H9 (cell line): ENCODE data around the gene ATXN10. TPM values are rescaled to one million over a fixed set of nuclear protein-coding genes. Genes with fewer than 3 reads are reported as not detected.

ENCODE experiments used
- DNase-seq: peaks from one replicate; pipeline ENCODE4 v3.0.0-alpha.2; 2017
- H2AFZ ChIP-seq: one replicate; pipeline ENCODE4 v1.6.1; 2013; ENCODE audit warnings: mild to moderate bottlenecking, low read length, control low read depth, moderate library complexity
- H2AK5ac ChIP-seq: 2 replicates; pipeline ENCODE4 v1.6.1; 2013; ENCODE audit warnings: low read length, control low read depth, mixed read lengths; ENCODE audit not compliant: insufficient read length
- H2BK120ac ChIP-seq: one replicate; pipeline ENCODE4 v1.6.1; 2013; ENCODE audit warnings: low read depth, mild to moderate bottlenecking, low read length, control low read depth, inconsistent platforms; ENCODE audit not compliant: poor library complexity, severe bottlenecking
- H2BK12ac ChIP-seq: 2 replicates; pipeline ENCODE4 v1.6.1; 2013; ENCODE audit warnings: low read length, control low read depth, mixed read lengths, low read depth; ENCODE audit not compliant: insufficient read length
- H2BK15ac ChIP-seq: 2 replicates; pipeline ENCODE4 v1.6.1; 2013; ENCODE audit warnings: low read depth, low read length, control low read depth
- H2BK20ac ChIP-seq: one replicate; pipeline ENCODE4 v1.6.1; 2013; ENCODE audit warnings: low read depth, mild to moderate bottlenecking, low read length, control low read depth, inconsistent platforms; ENCODE audit not compliant: poor library complexity, severe bottlenecking
- H2BK5ac ChIP-seq: 2 replicates; pipeline ENCODE4 v1.6.1; 2013; ENCODE audit warnings: low read length, control low read depth, mixed read lengths; ENCODE audit not compliant: insufficient read length
- H3K14ac ChIP-seq: 2 replicates; pipeline ENCODE4 v1.6.1; 2013; ENCODE audit warnings: low read length, control low read depth; ENCODE audit not compliant: insufficient read depth
- H3K18ac ChIP-seq: 2 replicates; pipeline ENCODE4 v1.6.1; 2013; ENCODE audit warnings: low read depth, mild to moderate bottlenecking, mixed read lengths, low read length, control low read depth; ENCODE audit not compliant: insufficient read length
- H3K23ac ChIP-seq: 2 replicates; pipeline ENCODE4 v1.6.1; 2013; ENCODE audit warnings: low read length, control low read depth, mixed read lengths, low read depth; ENCODE audit not compliant: insufficient read length
- H3K23me2 ChIP-seq: 2 replicates; pipeline ENCODE4 v1.6.1; 2013; ENCODE audit warnings: low read depth, mild to moderate bottlenecking, mixed read lengths, low read length, control low read depth; ENCODE audit not compliant: insufficient read length, poor library complexity, severe bottlenecking
- H3K27ac ChIP-seq: 2 replicates; pipeline ENCODE4 v1.5.1; 2013; ENCODE audit warnings: low read length, control low read depth, mixed read lengths, low read depth; ENCODE audit not compliant: insufficient read length
- H3K27me3 ChIP-seq: 2 replicates; pipeline ENCODE4 v1.6.1; 2013; ENCODE audit warnings: low read length, control low read depth, inconsistent platforms; ENCODE audit not compliant: insufficient read depth
- H3K4ac ChIP-seq: 2 replicates; pipeline ENCODE4 v1.6.1; 2013; ENCODE audit warnings: low read depth, mild to moderate bottlenecking, control low read depth, inconsistent platforms, low read length, moderate library complexity
- H3K4me1 ChIP-seq: 2 replicates; pipeline ENCODE4 v1.6.1; 2013; ENCODE audit warnings: low read length, control low read depth, inconsistent platforms; ENCODE audit not compliant: insufficient read depth
- H3K4me2 ChIP-seq: 2 replicates; pipeline ENCODE4 v1.6.1; 2013; ENCODE audit warnings: low read length, control low read depth, mixed read lengths; ENCODE audit not compliant: insufficient read length, insufficient read depth
- H3K56ac ChIP-seq: 2 replicates; pipeline ENCODE4 v1.6.1; 2013; ENCODE audit warnings: low read depth, mild to moderate bottlenecking, mixed read lengths, low read length, control low read depth; ENCODE audit not compliant: insufficient read length
- H3K79me1 ChIP-seq: 2 replicates; pipeline ENCODE4 v1.6.1; 2013; ENCODE audit warnings: low read depth, mild to moderate bottlenecking, moderate library complexity, low read length, control low read depth, inconsistent platforms; ENCODE audit not compliant: insufficient read depth, poor library complexity, severe bottlenecking
- H3K79me2 ChIP-seq: 2 replicates; pipeline ENCODE4 v1.6.1; 2013; ENCODE audit warnings: low read length, control low read depth, inconsistent platforms; ENCODE audit not compliant: insufficient read depth
- H3K9ac ChIP-seq: 2 replicates; pipeline ENCODE4 v1.6.1; 2013; ENCODE audit warnings: low read length, control low read depth, mixed read lengths; ENCODE audit not compliant: insufficient read length; ENCODE audit errors: extremely low read depth
- H3K9me3 ChIP-seq: one replicate; pipeline ENCODE4 v1.6.1; 2013; ENCODE audit warnings: low read depth, low read length, inconsistent platforms; ENCODE audit not compliant: control insufficient read depth
- H3T11ph ChIP-seq: one replicate; pipeline ENCODE4 v1.6.1; 2013; ENCODE audit warnings: mild to moderate bottlenecking, low read length, control low read depth, inconsistent platforms
- H4K20me1 ChIP-seq: one replicate; pipeline ENCODE4 v1.6.1; 2013; ENCODE audit not compliant: control insufficient read depth, insufficient read length, insufficient read depth
- H4K5ac ChIP-seq: 2 replicates; pipeline ENCODE4 v1.6.1; 2013; ENCODE audit warnings: low read depth, mild to moderate bottlenecking, mixed read lengths, low read length, control low read depth; ENCODE audit not compliant: insufficient read length
- H4K8ac ChIP-seq: replicated peaks from 2 replicates; pipeline ENCODE4 v1.6.1; 2013; ENCODE audit warnings: low read length, control low read depth, mixed read lengths, low read depth; ENCODE audit not compliant: insufficient read length
- H4K91ac ChIP-seq: 2 replicates; pipeline ENCODE4 v1.6.1; 2013; ENCODE audit warnings: low read depth, mild to moderate bottlenecking, moderate library complexity, mixed read lengths, low read length, control low read depth; ENCODE audit not compliant: insufficient read length
- H3K27ac Mint-ChIP-seq, 3 experiments: 2 replicates in 2 of 3; 3 replicates in 1 of 3; pipeline ENCODE4 v1.8.0; 2020 to 2021; ENCODE audit warnings: mixed read lengths in 3 of 3, mild to moderate bottlenecking in 1 of 3, moderate library complexity in 1 of 3
- H3K27me3 Mint-ChIP-seq: 2 replicates; pipeline ENCODE4 v1.8.0; 2021; ENCODE audit warnings: low read depth, mild to moderate bottlenecking, moderate library complexity, mixed read lengths
- H3K36me3 Mint-ChIP-seq, 3 experiments: 2 replicates in 2 of 3; 3 replicates in 1 of 3; pipeline ENCODE4 v1.8.0; 2020 to 2021; ENCODE audit warnings: low read depth in 3 of 3, mixed read lengths in 3 of 3; ENCODE audit not compliant: insufficient read depth in 1 of 3
- H3K4me1 Mint-ChIP-seq, 2 experiments: 2 replicates each; pipeline ENCODE4 v1.8.0; 2020; ENCODE audit warnings: mixed read lengths in 2 of 2
- H3K4me3 Mint-ChIP-seq, 2 experiments: 2 replicates in 1 of 2; 3 replicates in 1 of 2; pipeline ENCODE4 v1.8.0; 2020 to 2021; ENCODE audit warnings: mild to moderate bottlenecking in 2 of 2, mixed read lengths in 2 of 2, moderate library complexity in 1 of 2
- H3K9me3 Mint-ChIP-seq, 2 experiments: 2 replicates in 1 of 2; 3 replicates in 1 of 2; pipeline ENCODE4 v1.8.0; 2020; ENCODE audit warnings: mild to moderate bottlenecking in 2 of 2, mixed read lengths in 2 of 2, moderate library complexity in 1 of 2
- WGBS: extraction: QIAGEN DNeasy Blood & Tissue Kit; methylation state at CpG from one replicate; pipeline ENCODE4 v1.1.7; 2013; ENCODE audit warnings: missing lambda C conversion rate, low lambda C conversion rate, mixed read lengths; ENCODE audit not compliant: insufficient read length; ENCODE audit errors: extremely low coverage; 5-methylcytosine and 5-hydroxymethylcytosine counted together
- total RNA-seq: library from RNA; stranded (reverse); gene quantifications from 2 replicates; pipeline ENCODE4 v1.2.1, GENCODE V29; 2021
- TF ChIP-seq, protein P1 (sequence below): fragments of 200-600 bp; sonication (generic); conservative IDR thresholded peaks from 3 replicates; pipeline ENCODE4 v1.8.0; 2021; ENCODE audit warnings: antibody characterized with exemption, mild to moderate bottlenecking

ATXN10 gene
- total RNA-seq, 1 experiment from 2014 or later: 210 TPM

DNA sequence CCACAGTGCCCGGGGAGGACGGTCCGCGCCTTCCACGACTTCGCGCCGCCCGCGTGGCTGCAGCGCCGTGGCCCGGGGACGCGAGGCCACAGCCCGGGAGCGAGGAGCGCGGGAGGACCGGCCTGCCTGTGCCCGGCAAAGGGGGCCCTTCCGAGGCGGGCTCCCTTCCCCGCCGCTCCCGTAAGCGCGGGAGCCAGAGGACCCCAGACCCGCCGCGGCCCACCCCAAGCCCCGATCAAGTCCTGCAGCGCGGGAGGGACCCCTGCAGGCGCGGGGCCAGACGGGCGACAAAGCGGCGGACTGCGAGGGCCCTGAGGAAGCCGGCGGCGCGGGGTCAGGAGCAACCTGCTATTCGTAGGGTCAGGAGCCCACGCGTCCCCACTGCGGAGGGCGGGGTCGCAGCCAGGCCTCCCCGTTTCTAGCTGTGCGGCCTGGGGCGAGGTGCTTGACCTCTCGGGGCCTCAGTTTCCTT is 195.0 kb downstream of the ATXN10 start:
- Histone ChIP-seq H3K4me2 (peak overlapping the region; percentile 50), H3K14ac (no peak overlapping the region), H4K8ac (no peak overlapping the region), H3K79me1 (no peaks in the 10 kb centered on the region), H3K79me2 (no peaks in the 10 kb centered on the region), H2BK20ac (no peak overlapping the region), H4K91ac (no peak overlapping the region), H4K5ac (no peak overlapping the region), H2BK5ac (no peak overlapping the region), H2AK5ac (no peak overlapping the region), H3K4ac (no peak overlapping the region), H2BK15ac (no peak overlapping the region), H3K9ac (no peak overlapping the region), H4K20me1 (no peaks in the 10 kb centered on the region), H3K18ac (no peak overlapping the region), H2AFZ (no peak overlapping the region), H3K9me3 (no peaks in the 10 kb centered on the region), H3K56ac (no peak overlapping the region), H2BK120ac (no peak overlapping the region), H3T11ph (no peak overlapping the region), H3K27ac (no peak overlapping the region), H3K23me2 (no peaks in the 10 kb centered on the region), H3K27me3 (peaks cover 40% of the 10 kb centered on the region; the same call in 1 of the 2 replicates), H2BK12ac (no peak overlapping the region), H3K4me1 (no peaks in the 10 kb centered on the region), H3K23ac (no peak overlapping the region)
- DNase-seq: peak; percentile 37
- Mint-ChIP-seq H3K27ac (no peak overlapping the region), H3K4me1 (peaks cover 12 to 26% of the 10 kb centered on the region in 2 experiments), H3K9me3 (no peaks in the 10 kb centered on the region; a peak in 1 of 5 replicates), H3K27me3 (peaks cover 87% of the 10 kb centered on the region), H3K36me3 (no peaks in the 10 kb centered on the region), H3K4me3 (peak overlapping the region in 1 of 2 experiments; percentile 57; a peak in 1 of 5 replicates)
- no CpG with 5 or more reads among the region's 55 CpGs for WGBS
- TF ChIP-seq, protein P1, sequence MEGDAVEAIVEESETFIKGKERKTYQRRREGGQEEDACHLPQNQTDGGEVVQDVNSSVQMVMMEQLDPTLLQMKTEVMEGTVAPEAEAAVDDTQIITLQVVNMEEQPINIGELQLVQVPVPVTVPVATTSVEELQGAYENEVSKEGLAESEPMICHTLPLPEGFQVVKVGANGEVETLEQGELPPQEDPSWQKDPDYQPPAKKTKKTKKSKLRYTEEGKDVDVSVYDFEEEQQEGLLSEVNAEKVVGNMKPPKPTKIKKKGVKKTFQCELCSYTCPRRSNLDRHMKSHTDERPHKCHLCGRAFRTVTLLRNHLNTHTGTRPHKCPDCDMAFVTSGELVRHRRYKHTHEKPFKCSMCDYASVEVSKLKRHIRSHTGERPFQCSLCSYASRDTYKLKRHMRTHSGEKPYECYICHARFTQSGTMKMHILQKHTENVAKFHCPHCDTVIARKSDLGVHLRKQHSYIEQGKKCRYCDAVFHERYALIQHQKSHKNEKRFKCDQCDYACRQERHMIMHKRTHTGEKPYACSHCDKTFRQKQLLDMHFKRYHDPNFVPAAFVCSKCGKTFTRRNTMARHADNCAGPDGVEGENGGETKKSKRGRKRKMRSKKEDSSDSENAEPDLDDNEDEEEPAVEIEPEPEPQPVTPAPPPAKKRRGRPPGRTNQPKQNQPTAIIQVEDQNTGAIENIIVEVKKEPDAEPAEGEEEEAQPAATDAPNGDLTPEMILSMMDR: no peak
